ENCODE results near the gene TMEM242. TPM values are rescaled to one million over a fixed set of nuclear protein-coding genes. Genes with fewer than 3 reads are reported as not detected.

Gene TMEM242
- total and polyA plus RNA-seq, 2 of the 13 experiments (the other 11 are each of a cell fraction or from before 2014, with no cell fraction given): 5.6 to 11.1 TPM

DNA sequence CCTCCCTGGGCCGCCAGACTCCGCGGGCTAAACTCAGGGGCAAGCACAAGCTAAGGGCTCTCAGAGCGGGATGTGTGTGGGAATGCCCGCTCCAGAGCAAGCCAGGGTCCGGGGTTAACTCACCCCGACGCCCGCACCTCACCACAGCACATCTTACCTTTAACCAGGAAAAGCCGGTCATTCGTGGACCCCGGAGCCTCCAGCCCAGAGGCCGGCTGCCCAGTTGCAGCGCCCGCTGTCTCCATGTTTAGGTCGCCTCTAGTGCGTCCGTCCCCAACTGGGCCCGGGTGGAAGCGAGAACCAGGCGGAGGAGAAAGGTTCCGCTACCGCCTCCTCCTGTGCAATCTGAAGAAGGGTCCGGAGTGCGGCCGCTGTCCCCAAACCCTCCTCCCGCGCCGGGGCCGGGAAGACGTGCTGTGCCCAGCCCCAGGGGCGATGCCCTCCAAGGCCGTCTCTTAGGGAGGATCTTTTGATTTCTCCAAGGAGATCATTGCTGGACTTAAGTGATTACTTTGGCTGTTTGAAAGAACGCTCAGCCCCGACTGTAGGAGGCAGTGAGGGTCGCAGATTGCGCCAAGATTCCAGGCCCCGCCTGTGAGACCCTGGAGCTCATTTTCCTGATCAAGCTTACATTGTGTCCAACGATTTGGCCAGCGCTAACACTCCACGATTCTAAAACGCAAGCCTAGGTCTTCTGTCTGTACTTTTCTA, at the start of gene TMEM242 (continued):
- TF ChIP-seq ZNF704 (CRISPR knock-in tag; IDR thresholded peaks at IDR 0.05; ENCODE audit: borderline replicate concordance) (peak; percentile 88; the same call in 1 of the 2 replicates), HHEX (CRISPR knock-in tag; IDR thresholded peaks at IDR 0.05) (no peak; the same call in 1 of the 2 replicates), KDM5A (IDR thresholded peaks at IDR 0.05; ENCODE audit: borderline replicate concordance, low read length) (peak; percentile 100), MXI1 (IDR thresholded peaks at IDR 0.05; ENCODE audit: borderline replicate concordance, low read depth, low read length) (peak; percentile 83), RERE (CRISPR knock-in tag; IDR thresholded peaks at IDR 0.05; ENCODE audit: low read depth) (peak; percentile 87), ZC3H13 (CRISPR knock-in tag; IDR thresholded peaks at IDR 0.05) (peak; percentile 73; the same call in 1 of the 2 replicates), ZBTB42 (CRISPR knock-in tag; IDR thresholded peaks at IDR 0.05) (peak; percentile 92; the same call in 1 of the 2 replicates), ZNF235 (CRISPR knock-in tag; IDR thresholded peaks at IDR 0.05; ENCODE audit: borderline replicate concordance) (no peak), ZNF251 (CRISPR knock-in tag; IDR thresholded peaks at IDR 0.05) (no peak), NFRKB (IDR thresholded peaks at IDR 0.05) (peak; percentile 88), REST (IDR thresholded peaks at IDR 0.05; ENCODE audit: borderline replicate concordance in 1 of 2, low read depth in 1 of 2, low read length in 2 of 2) (peak in 1 of 2 experiments; percentile 85; a peak in 2 of 4 replicates), CHCHD3 (CRISPR knock-in tag; IDR thresholded peaks at IDR 0.05) (peak; percentile 69), FOXJ3 (CRISPR knock-in tag; IDR thresholded peaks at IDR 0.05; ENCODE audit: borderline replicate concordance) (peak; percentile 91; the same call in 1 of the 2 replicates), STAG1 (CRISPR knock-in tag; IDR thresholded peaks at IDR 0.05) (peak; percentile 36), ZNF446 (CRISPR knock-in tag; IDR thresholded peaks at IDR 0.05) (peak; percentile 94), ETV5 (CRISPR knock-in tag; IDR thresholded peaks at IDR 0.05; ENCODE audit: borderline replicate concordance) (peak; percentile 81), WIZ (CRISPR knock-in tag; IDR thresholded peaks at IDR 0.05) (no peak; the same call in 1 of the 2 replicates), ZNF441 (CRISPR knock-in tag; IDR thresholded peaks at IDR 0.05; ENCODE audit: borderline replicate concordance) (peak; percentile 88)
- TF ChIP-seq, protein P1, sequence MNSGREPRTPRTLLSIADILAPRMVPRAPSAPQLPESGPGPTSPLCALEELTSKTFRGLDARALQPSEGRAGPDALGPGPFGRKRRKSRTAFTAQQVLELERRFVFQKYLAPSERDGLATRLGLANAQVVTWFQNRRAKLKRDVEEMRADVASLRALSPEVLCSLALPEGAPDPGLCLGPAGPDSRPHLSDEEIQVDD (CRISPR knock-in tag; IDR thresholded peaks at IDR 0.05; ENCODE audit: borderline replicate concordance): peak; percentile 40; the same call in 1 of the 2 replicates
